ENCODE results near the gene SERTAD3.

DNA sequence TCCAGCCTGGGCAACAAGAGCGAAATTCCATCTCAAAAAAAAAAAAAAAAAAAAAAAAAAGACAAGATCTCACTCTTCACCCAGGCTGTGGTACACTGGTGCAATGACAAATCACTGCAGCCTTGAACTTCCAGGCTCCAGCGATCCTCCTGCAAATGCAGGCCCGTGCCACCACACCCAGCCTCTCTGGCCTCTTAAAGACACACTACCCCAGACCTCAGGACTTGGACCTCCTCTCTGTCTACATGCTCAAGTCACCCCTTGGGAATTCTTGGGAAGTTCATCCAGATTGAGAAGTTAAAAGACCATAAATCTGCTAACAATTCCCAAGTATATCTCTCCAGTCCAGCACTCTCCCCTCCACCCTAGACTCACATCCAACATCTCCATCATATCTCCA lies 43.6 kb downstream of the SERTAD3 start:
- TF ChIP-seq POLR2A (IDR thresholded peaks at IDR 0.05): no peak
- TF ChIP-seq, protein P1, sequence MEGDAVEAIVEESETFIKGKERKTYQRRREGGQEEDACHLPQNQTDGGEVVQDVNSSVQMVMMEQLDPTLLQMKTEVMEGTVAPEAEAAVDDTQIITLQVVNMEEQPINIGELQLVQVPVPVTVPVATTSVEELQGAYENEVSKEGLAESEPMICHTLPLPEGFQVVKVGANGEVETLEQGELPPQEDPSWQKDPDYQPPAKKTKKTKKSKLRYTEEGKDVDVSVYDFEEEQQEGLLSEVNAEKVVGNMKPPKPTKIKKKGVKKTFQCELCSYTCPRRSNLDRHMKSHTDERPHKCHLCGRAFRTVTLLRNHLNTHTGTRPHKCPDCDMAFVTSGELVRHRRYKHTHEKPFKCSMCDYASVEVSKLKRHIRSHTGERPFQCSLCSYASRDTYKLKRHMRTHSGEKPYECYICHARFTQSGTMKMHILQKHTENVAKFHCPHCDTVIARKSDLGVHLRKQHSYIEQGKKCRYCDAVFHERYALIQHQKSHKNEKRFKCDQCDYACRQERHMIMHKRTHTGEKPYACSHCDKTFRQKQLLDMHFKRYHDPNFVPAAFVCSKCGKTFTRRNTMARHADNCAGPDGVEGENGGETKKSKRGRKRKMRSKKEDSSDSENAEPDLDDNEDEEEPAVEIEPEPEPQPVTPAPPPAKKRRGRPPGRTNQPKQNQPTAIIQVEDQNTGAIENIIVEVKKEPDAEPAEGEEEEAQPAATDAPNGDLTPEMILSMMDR (IDR thresholded peaks at IDR 0.05): no peak

Data from body of pancreas (tissue), 4 donors.